Stimulated activated CD4-positive, alpha-beta T cell treated with anti-CD3 and anti-CD28 coated beads, Interleukin-2, amount 100 ng/mL, for 24 hours (primary cell): ENCODE measurements around the gene MED15.
"Not testable (repeated sequence)": the region's sequence is repeated elsewhere in the genome, so short reads cannot be mapped to it uniquely, and the experiment has no call there.

Experiments
- DNase-seq, 2 donors: peaks; one replicate each; pipeline ENCODE4 v3.0.0-alpha.2; 2020

Gene MED15

DNA sequence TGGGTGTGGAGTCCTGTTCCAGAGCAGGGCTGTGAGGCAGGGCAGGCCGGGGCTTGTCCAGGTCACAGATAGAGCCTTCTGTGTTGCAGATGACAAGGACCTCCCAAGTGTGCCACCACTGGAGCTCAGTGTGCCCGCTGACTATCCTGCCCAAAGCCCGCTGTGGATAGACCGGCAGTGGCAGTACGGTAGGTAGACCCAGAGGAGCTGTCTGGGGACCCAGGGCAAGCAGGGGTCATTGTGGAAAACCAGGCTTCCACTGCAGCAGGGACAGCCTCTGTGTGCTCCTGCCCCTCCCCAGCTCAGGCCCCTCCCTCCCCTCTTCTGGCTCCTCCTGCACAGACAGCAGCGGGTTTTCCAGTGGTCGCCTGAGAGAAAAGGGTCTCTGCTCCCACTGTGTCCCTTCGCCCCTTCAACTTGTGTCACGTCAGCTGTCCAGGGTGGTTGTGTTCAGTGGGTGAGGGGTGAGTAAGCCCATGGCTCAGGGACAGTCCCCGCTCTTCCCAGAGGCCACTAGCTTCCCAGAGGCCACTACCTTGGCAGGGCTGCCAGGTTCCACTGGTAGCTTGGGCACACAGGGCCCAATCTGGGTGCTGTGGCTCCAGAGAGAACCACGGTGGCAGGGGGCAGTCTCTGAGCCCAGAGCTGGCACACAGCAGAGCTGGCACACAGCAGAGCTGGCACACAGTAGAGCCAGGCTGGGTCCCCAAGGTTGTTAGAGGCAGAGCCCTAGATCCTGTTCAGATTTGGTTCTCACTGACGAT, 78.4 kb downstream of the MED15 start:
- DNase-seq = no peak

DNA sequence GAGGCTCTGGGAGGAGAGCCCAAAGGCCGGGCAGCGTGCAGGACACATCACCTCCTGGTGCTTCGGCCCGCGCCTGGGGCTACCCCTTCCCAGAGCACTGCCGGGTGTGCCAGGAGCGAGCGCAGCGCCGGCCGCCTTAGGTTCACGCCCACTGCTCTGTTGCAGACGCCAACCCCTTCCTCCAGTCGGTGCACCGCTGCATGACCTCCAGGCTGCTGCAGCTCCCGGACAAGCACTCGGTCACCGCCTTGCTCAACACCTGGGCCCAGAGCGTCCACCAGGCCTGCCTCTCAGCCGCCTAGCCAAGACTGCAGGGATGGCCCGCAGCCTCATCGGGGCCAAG, 79.0 kb downstream of the MED15 start:
- no peak for DNase-seq

DNA sequence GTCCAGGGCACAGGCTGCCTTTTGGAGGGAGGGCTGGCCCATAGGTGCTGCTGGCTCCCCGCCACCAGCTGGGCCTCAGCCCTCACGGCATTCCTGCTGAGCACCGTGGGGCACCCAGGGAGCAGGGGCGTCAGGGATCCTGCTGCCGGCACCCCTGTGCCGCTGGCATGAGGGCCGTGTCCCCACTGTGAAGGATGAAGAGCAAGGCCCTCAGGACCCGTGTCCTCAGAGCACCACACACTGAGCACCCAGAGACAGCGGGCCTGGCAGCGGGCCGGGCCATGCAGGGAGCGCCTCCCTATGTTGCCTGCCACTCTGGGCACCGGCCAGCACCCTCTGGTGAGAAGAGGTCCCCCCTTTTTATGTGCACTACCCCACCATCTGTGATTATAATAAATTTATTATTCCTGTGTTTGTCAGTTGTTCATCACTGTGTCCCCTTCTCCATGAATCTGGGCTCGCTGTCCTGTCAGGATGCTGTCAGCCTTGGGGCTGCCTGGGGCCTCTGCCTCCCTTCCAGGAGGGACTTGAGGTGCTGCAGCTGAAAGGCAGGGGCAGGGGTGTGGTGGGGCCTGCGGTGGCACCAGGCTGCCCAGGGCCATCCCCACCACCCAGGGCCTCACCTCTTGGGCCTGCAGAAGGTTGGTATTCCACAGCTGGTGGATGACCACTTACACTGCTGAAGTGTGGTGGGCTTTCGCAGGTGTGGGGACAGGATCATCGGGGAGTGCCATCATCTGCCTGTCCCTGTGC, 80.0 kb downstream of the MED15 start:
- no peak for DNase-seq

DNA sequence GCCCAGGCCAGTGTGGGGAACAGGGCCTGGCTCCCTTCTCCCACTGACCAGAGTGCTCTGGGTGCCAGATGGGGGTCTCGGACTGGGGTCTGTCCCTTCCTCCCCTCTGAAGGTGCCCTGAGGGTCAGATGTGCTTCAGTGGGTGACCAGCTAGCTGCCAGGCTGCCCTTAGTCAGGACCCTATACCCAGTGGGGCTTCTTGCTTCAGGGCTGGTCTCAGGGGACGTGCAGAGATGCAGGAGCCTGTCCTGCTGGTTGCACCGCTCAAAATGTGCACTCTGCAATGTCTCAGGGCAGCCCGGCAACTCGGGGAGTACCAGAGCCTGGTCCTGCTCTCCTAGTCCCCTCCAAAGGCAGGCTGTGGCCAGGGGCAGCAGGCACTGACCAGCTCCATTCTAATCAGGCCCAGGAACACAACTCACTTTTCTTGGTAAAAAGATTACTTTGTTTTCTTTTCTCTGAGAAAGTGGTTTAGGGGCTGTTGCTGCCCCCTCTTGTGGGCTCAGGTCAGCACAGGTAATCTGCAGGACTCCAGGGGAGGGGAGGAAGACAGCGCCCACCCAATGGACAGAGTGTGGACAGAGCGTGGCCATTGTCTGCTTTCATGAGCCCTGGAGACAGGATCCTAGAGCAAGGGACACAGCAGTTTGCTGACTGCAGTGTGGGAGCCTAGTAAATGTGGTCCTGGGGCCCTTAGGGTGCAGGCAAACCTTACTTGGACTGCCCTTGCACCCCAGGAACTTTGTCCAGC, 80.9 kb downstream of the MED15 start:
- no peak for DNase-seq

DNA sequence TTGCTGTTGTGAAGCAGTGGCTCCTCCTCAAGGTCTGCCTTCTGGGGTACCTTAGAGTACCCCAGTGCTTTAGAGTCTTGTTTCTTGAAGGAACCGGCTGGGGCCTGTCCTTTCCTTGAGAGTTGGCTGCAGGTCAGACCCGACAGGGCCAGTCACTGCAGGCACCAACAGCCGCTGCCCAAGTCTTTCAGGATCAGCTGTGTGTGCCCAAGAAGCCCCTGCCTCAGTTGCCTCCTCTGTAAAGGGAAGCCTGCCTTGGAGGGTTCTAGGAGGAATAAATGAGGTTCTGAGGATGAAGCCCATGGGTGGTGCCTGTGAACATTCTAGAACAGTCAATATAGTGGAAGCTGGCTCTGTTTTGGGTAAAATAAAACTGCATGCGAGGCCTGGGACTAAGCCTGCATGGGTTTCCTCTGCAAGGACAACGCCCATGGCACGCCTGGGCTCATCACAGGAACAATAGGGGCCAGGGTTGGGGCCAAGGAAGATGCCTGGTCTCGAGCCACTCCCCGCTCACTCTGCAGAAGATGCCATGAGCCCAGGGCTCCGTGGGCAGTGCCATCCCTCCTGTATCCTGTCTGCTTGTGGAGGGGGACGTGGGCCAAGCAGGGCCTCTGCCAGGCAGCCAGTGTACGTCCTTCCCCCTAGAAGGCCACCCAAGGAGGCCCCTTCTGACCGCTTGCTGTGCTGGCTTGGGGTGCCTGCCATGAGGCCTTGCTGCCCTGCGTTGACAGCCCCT, 81.6 kb downstream of the MED15 start:
- DNase-seq = no peak

DNA sequence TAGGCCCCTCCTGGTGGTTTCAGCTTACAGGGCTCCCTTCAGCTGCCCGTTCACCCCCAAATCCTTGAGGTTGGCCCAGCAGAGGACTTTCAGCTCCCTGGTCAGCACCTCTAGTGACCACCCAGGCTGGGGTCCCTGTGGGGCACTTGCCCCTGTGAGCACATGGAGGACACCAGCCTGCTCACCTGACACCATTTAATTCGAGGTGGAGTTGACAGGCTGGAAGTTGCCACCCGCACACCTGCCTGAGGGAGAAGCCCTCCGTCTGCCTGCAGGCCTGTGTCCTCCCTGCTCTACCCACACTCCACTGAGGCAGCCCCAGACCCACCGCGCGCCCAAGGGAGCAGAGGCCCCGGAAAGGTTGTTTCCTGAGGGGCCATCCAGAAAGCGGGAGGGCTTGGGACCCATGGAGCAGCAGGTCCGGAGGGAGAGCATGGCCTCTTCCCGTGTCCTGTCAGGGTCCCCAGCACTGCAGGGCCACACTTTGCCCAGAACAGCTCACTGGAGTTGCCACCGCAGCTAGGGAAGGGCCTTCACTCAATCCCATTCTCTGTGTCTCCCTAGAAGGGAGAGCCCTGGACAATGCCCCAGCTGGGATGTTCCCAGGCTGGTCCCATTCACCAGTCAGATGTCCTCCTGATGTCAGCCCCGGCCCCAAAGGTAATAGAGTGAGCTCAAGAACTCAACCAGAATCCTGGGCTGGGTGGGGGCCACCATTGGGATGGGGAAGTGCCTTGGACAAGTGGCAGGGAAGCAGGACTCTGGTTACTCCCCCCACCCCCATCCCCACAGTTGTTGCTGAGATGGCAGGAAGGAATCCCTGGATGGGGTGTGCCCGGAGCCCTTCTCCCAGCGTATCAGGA, 82.4 kb downstream of the MED15 start:
- DNase-seq = no peak

DNA sequence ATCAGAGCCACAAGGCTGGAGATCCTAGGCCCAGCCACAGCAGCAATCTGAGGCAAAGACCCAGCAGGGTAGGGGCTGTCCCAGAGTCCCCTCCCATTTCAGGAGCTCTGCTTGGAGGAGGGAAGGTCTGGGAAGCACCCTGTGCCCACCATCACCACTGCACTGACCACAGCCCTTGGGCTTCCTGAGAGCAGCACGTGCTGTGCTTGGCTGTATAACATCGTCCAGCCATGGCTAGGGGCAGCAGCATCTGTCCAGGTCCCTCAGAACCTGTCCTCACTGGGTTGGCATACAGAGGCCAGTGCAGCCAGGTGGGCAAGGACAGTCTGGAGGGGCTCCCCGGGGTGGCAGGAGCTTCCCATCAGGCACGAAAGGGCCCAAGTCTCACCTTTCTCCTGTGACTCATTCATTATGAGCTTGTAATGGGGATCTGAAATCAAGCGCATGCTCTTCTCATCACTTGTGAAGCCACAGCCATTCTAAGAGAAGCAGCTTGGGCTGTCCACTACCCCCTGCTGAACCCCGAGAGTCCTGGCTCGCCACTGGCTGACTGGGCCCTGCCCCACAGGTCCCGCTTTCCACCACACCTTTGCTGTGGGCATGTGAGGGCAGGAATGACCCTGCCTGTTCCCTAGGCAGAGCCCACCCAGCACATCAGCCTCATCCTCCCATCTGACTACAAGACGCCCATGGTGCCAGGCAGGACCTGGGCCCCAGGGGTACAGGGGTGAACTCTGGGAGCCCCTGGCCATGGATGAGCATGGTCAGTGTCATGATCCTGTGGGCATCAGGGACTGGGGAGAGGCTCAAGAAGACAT, 83.3 kb downstream of the MED15 start:
- no peak for DNase-seq

DNA sequence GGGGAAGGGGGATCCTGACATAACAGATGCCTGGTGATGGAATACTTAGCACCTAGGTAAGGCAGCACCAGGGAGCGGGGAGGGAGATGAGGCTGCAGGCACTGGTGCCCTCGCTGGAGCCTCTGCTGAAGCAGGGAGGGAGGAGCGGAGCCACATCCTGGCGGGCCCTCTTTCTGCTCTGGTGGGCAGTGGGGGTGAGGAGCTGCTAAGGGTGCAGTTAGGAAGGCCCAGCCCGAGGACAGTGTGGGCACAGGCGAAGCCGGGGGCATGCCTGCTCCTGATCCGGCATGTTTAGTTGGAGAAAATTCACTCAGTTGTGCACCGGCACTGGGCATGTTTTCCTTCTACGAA, 83.9 kb downstream of the MED15 start:
- DNase-seq = no peak

DNA sequence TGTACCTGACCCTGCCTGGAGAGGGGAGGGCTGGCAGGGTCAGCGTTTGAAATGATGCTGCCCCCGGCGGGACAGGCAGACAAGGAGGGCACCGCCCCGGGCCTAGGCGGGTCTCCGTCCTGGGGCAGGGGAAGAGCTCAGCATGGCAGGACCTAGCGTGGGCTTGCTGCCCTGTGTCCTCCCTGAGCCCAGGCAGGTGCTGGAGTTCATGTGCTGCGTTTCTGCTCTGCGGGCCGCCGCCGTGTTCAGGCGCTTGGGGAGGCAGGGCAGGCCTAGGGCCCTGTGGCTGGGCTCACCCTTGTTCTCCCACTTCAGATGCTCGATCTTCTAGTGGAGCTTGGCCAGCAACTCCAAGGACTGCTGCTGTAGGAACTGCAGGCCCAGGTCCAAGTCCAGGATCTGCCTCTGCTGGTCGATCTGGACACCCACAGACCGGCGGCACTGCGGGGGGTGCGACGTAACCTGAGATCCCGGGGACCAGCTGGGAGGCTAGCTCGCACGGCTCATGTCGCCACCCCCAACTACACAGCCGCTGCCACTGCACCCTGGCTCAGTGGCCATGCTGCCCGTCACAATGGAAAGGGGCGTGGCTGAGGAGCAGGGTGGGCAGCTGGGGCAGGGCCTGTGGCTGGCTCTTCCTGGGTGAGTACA, 84.4 kb downstream of the MED15 start:
- DNase-seq = no peak

DNA sequence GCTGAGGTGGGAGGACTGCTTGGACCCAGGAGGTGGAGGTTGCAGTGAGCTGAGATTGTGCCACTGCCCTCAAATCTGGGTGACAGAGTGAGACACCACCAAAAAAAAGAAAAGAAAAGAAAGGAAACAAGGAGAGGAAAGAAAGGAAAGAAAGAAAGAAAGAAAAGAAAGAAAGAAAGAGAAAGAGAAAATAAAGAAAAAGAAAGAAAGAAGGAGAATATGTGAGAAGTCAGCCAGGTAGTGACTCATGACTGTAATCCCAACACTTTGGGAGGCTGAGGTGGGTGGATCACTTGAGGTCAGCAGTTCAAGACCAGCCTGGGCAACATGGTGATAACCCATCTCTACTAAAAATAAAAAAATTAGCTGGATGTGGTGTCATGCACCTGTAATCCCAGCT, 86.6 kb downstream of the MED15 start:
- DNase-seq = not testable (repeated sequence)

DNA sequence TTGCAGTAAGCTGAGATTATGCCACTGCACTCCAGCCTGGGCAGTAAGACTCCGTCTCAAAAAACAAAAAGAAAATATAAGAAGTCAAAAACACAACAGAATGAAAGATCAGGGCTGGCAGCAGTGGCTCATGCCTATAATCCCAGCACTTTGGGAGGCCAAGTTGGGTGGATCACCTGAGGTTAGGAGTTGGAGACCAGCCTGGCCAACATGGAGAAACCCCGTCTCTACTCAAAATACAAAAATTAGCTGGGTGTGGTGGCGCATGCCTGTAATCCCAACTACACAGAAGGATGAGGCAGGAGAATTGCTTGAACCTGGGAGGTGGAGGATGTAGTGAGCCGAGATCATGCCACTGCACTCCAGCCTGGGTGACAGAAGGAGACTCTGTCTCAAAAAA, 87.1 kb downstream of the MED15 start:
- DNase-seq = not testable (repeated sequence)

DNA sequence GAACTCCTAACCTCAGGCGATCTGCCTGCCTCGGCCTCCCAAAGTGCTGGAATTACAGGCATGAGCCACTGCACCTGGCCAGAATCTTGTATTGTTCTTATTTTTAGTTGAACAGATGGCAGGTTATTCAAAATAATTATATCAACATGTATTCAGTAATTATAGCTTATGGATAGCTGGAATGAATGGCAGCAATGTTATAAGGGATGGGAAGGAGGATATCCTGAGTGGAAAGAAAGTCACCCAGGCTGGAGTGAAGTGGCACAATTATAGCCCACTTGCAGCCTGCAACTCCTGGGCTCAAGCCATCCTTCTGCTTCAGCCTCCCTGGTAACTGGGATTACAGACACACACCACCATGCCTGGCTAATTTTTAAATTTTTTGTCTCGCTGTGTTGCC, 88.1 kb downstream of the MED15 start:
- no peak for DNase-seq

DNA sequence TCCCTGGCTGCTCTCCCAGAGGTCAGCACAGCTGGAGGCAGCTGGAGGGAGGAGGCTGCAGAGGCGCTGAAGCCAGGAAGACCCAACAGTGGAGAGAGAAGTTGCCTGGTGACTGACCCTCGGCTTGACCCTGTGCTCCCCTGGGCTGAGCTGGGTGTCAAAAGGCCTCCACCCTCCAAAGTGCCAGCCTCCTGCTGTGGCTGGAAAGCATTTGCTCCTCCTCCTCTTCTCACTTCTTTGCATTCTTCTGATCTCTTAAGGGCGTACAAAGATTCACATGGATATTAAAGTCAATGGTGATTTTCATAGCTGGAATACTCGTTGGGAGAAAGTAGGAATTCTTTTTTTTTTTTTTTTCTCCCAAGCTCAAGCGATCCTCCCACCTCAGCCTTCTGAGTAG, 91.7 kb downstream of the MED15 start:
- DNase-seq = no peak

DNA sequence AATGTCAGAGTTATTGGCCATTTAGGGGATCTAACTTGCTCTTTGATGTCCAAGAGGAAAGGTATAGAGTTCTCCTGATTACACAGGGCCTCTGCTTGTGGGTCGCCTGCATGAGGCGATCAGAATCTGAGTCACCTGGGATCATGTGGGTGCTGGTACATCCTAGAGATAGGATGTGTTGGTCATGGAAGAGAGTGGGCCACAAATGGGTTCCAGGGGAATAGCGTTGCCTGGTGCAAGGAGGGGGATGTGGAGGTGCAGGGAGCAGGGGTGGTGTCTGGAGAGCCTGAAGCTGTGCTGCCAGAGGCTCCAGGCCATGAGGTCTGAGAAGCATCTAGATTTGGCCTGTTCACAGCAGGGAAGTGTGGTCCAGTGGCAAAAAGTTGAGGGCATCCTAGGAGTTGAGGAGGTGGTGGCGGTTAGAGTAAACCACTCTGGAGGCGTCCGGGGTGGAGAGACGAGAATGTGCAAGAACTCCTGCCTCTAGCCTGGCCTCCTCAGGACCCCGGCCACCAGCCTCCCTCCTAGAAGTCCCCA, 92.8 kb downstream of the MED15 start:
- no peak for DNase-seq

DNA sequence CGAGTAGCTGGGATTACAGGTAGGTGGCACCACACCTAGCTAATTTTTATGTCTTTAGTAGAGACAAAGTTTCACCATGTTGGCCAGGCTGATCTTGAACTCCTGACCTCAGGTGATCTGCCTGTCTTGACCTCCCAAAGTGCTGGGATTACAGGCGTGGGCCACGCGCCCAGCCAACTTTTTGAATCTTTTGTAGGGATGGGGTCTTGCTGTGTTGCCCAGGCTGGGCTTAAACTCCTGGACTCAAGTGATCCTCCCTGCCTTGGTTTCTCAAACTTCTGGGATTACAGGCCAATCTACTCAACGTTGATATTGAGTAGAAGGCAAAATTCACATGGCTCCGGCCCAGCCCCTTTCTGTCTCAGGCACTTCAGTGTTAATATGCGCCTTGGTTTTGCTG, 93.9 kb downstream of the MED15 start:
- no peak for DNase-seq

DNA sequence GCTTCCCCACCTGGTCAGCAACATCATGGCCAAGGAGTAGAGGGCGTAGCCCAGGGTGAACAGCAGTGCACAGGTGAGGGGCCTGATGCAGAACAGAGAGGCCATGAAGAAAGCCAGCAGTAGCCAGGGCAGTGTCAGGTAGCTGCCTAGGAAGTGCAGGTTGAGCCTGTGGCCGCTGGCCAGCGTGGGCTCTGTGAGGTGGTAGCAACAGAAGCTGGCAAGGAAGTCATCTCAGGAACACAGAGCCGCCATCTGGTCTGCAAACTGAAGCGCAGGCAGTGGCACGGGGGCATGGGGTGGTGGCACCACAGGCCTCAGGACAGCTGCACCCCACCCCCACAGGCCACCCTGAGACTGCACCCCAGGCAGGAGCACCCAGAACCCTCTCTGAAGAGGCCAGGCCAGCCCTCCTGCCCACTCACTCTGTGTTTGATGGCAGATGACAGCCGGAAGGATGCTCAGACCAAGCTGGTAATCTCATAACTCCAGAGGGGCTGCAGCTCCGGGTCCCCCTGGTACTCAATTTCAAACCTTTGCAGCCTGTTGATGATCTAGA, 95.3 kb downstream of the MED15 start:
- DNase-seq = no peak

DNA sequence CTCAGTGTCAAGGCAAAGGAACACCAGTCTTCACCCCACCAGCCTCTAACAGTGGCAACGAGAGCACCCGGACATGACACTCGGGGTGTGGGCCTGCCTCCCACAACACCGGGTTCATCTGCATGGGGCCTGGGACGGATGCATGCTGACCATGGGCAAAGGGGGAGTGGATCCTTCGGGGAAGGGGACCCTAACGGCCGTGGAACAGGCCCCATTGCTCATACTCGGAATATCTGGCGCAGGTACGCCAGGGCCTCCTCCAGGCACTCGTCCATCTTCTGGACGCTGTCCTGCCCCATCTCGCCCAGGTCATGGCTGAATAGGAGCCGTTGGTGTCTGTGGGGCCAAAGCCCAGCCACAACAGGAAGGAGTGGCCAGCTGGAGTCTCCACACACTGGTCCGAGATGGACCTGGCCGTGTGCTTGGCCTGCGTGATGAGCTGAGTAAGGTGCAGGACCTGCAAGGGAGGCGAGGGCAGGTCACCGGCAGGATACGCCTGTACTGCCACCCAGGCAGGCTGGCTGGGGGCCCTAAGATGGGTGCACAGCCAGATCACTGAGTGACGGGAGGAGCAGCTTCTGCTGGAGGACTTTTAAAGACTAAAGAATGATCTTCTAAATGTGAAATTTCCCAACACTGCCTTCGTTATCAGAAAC, 96.8 kb downstream of the MED15 start:
- no peak for DNase-seq

DNA sequence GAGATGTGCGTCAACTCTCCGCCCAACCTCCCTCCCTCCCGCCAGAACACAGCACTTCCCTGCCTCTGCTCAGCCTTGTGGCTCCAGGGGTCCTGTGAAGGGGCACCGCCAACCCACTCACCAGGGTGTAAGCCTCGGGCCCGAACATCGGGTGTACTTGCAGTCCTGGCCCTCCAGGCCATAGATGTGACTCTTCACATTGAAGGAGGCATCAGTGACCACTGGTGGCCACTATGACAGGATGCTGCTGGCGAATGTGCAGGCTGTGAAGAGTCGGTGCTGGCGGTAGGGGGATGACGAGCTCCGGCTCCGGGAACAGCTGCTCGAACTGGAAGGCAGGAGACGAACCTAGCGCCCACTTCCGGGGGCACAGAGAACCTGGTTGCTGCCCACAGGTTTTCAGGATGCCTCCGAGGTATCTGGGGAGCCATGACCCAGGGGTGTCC, 97.4 kb downstream of the MED15 start:
- no peak for DNase-seq

DNA sequence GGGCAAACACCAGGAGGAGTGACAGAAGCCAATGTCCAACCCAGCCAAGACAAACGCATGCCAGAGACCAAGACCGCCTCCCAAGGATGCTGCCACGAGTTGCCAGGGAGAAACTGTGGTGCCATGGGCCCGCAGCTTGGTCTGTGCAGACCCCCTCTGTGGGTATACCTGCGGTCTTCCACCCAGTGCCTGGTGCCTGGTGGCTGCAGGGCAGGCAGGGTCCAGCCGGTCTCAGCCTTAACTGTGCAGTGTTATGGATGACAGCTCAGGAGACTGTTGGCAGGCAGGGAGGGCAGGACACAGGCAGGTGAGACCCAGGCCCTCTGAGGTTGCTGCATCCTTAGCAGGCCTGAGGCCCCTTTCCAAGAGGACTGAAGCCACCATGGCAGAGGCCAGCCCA, 97.9 kb downstream of the MED15 start:
- DNase-seq = no peak
